NOMO-1 treated with DMSO at 0.1 percent for 48 hours (cell line): ENCODE data around the gene RALGPS1.
A peak's percentile ranks its signal among the peaks of the same experiment; 100 is the strongest.

Source experiments
- DNase-seq: peaks from one replicate; lab custom pipeline; 2025; ENCODE audit not compliant: unreplicated experiment; lab: John Stamatoyannopoulos, UW

The RALGPS1 gene

DNA sequence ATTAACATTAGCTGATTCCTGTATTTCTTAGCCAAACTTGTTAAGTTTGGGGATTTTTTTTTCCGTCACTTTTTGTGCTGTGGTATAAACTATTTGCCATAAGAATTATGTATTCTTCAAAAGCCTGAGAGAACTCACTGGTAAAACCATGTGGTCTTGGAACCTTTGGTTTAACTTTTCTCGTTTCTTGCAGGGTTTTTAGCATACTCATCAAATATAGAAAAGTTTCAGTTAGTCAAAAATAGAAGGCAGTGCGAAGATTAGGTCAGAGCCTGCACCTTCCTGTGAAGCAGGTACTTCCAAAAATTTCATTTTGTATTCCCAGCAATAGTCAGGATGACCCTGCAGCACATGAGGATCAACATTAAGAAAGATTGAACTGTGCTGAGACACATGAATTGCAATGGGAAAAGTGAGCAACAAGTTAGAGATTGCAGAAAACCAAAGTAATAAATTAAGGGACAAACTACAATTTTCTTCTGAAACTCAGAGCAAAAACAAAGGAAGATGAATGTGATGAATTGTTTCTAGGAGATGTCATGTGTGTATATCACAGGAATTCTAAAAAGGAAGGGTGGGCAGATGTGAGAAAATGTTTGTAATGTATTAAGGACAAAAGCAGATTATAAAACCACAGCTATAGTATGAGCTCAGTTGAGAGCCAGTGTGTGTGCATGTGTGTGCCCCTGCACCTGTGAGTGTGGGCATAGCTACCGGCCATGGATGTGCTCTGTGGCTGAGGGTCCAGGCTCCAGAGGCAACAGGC lies 105.6 kb downstream of the RALGPS1 start:
- no peak for DNase-seq

- no peak for DNase-seq
Observed at GRCh38 chr9:127020802-127021078, 106.2 kb downstream of the RALGPS1 start.

- no peak for DNase-seq
Observed at GRCh38 chr9:127021664-127022363, 107.2 kb downstream of the RALGPS1 start.

- no peak for DNase-seq
Observed at GRCh38 chr9:127022913-127023660, 108.5 kb downstream of the RALGPS1 start.

DNA sequence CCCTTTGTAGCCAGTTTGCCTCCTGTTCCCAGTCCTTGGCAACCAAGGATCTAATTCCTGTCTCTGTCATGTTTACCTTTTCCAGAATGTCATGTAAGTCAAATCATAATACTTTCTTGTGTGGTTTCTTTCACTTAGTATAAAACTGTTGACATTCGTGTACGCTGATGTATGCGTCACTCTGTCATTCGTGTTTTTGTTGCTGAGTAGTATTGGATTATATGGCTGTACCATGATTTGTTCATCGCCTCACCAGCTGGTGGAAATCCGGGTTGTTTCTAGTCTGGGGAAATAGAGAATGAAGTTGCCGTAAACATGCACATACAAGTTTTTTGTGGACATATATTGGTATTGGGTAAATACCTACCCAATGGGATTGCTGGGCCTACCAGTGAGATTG lies 110.5 kb downstream of the RALGPS1 start:
- DNase-seq = no peak

DNA sequence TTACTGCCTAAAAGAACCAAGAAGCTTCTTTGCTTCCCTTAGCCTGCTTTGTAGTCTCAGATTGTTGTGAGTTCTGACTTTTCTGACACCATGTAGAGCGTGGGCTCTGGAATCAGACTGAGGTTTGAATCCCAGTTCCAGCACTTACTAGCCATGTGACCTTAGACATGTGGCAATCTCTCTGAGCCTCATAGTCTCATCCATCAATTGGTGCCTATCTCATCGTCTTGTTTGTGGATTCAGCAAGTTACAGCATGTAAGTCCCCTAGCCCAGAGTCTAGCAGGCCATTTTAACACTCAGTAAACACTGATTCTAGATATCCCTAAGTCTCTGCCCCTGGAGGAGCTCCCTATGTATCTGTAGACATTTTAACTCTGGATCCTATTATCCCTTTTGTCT lies 113.1 kb downstream of the RALGPS1 start:
- no peak for DNase-seq

DNA sequence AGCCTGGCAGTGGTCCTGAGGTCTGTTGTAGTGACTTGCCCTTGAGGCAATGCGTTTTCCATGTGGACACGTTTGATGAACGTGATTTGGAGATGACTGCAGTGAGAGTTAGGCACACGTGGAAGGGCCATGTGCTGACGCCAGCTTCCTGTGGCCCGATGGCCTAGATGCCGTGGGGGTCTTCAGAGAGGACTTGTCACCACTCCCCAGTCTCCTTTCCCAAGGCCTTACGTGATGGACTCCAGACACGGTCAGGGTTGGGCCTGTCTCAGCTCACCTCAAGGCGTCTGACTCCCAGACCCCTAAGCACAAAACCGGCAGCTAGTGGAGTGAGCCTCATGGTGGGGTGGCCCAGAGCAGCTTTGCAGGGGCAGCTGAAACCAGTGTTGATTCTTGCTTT lies 115.0 kb downstream of the RALGPS1 start:
- DNase-seq = no peak

DNA sequence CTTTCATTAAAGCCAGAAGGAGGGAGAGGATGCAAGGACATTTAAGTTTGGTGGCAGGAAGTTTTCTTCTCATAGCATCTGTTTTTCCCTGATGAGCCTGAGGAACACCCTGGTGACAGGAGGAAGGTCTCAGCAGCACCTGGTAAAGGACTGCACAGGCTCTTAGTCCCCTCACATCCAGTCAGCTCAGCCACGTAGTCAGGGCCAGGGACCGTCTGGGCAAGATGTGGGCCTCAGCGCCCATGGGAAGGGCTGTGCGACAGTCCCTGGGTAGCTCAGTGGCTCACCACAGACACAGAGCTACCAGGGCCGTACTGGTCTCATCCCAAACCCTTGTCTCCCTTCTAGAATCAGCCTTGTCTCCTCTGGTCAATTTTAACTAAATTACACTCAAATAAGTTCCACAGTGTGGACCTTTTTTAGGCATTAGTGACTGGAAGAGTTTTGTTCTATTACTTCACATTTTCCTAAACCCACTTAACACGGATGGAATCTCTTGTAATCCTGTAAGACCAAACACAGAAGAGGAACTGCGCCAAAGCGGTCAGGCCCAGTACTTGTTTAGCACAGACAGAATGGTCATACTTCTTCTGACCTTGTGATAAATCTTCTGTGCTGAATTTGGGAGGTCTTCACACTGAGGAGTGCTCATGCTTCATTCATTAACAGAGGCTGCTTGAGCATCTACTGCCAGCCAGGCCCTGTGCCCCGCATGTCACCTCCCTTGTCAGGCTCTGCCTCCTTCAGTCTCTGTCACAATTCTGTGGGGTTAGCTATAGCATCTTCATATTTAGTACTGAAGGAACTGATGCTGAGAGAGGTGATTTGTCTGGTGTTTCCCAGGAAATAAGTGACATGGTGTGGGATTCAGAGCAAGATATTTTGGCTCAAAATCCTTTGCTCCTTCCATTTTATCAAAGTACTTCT lies 116.5 kb downstream of the RALGPS1 start:
- no peak for DNase-seq

GRCh38 chr9:127032256-127032655 lies 117.7 kb downstream of the RALGPS1 start:
- no peak for DNase-seq

DNA sequence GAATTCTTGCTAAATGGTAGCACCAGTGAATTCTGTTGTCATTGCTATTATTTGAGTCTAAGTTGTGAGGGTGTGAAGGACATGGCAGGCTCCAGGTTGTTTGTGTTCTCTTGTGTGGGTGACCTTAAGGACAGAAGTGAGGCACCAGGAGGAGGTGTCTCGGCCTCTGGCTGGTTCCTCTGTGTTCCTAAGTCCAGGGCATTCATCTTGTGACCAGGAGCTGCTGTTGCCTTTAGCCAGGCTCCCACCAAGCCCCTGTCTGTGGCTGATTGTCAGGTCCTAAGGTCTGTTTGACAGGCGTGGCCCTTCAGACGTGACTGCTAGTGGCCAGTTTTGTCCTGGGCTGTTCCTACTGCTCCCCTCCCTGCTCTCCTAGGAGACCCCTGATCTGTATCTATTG lies 118.5 kb downstream of the RALGPS1 start:
- DNase-seq = no peak

DNA sequence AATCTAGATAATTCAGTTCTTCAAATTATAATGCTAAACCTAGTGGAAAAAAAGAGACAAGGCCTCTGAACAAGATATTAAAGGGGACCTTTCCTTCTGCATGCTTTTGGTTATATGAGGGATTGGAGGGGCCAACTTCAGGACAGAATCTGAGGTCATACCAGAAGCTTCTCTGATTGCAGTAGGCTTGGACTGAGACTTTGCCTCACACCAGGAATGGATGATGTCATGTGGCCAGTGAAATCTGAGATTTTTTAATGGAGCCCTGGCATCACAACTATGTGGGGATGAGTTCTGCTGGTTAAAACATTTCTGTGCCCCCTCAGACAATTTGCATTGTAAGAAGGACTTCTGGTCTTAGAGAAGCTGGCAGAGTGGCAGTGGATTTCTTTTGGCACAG lies 119.2 kb downstream of the RALGPS1 start:
- DNase-seq = no peak

GRCh38 chr9:127034691-127035090 lies 120.1 kb downstream of the RALGPS1 start:
- no peak for DNase-seq

GRCh38 chr9:127035423-127035822 lies 120.8 kb downstream of the RALGPS1 start:
- DNase-seq = no peak

GRCh38 chr9:127035948-127036347 lies 121.4 kb downstream of the RALGPS1 start:
- no peak for DNase-seq

DNA sequence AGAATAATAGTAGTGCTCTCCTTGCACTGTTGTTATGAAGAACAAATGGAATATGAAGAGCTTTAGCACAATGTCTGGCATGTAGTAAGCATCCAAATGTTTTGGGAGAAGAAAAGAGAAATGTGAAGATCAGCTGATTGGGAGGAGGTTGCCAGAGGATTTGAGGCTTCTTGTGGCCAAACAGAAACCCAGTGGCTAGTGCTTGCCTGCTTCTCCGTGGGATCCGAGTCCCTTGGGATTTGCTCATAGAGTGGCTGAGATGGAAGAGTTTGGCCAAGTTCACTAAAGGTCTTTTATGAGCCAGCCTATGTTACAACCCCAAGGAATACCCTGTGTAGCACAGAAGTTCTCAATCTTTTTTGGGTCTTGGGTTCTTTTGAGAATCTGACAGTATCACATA lies 121.9 kb downstream of the RALGPS1 start:
- no peak for DNase-seq

GRCh38 chr9:127038531-127038930 lies 123.9 kb downstream of the RALGPS1 start:
- DNase-seq = no peak

GRCh38 chr9:127039492-127039891 lies 124.9 kb downstream of the RALGPS1 start:
- no peak for DNase-seq

DNA sequence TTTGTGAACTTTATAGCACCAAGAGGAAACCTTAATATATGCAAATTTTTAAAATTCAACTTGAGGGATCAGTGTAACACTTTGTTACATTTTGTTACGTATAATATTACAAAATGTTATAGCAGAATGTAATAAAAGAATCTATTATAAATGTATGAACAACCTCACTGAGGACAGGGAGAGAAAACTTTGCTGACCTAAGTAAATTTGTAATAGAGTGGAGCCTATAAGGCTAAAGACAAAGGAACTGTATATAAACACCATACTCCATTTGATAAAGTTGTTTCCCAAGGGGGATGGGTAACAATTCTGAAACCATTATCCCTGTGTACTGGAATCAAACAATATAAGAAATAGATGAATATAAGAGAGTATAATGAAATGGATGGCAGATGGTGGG lies 130.6 kb downstream of the RALGPS1 start:
- no peak for DNase-seq

- no peak for DNase-seq
Observed at GRCh38 chr9:127047971-127048370, 133.4 kb downstream of the RALGPS1 start.

- DNase-seq = peak; percentile 90
Observed at GRCh38 chr9:127049044-127049443, 134.5 kb downstream of the RALGPS1 start.

DNA sequence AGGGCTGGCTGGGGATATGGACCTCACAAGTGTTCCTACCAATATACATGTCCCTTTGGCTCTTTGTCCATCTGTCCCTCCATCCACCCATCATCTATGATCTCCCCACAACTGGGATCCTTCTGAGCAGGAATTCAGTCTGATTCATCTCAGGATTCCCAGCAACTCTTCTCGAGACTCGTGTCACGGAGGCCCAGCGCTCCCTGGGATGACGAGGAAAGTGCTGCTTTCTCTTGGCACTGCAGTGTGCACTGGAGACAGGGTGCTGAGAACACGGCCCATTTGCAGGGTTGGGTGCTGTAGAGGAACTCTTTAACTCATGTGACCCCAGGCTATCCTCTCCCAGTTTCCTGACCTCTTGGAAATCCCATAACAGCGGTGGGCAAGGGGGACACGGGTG lies 135.0 kb downstream of the RALGPS1 start:
- DNase-seq = no peak
